PC-3 (cell line): Measurements from ENCODE around the gene ARHGEF17.

ENCODE experiments used
- CTCF ChIP-seq: fragments of 300-600 bp; sonication (generic); conservative IDR thresholded peaks from 2 replicates; pipeline ENCODE4 v1.5.1; 2017; ENCODE audit warnings: antibody characterized with exemption, low read depth, mild to moderate bottlenecking, low read length
- EZH2 ChIP-seq: fragments of 300-600 bp; sonication (generic); IDR thresholded peaks from one replicate; pipeline ENCODE4 v1.6.1; 2017; ENCODE audit warnings: antibody characterized with exemption, mild to moderate bottlenecking, low read length; ENCODE audit not compliant: unreplicated experiment
- EZH2phosphoT487 ChIP-seq: fragments of 300-600 bp; sonication (generic); IDR thresholded peaks from 2 replicates; pipeline ENCODE4 v1.6.1; 2018; ENCODE audit warnings: mild to moderate bottlenecking, antibody characterized with exemption, low read length, borderline replicate concordance

- no peak for TF ChIP-seq CTCF
- no peak for TF ChIP-seq EZH2
- no peak for TF ChIP-seq EZH2phosphoT487
Observed at GRCh38 chr11:73411031-73411430, 103.0 kb downstream of the ARHGEF17 start.
